Mucosa of descending colon (tissue), 3 donors: ENCODE data around the gene TCEANC2. TPM values are rescaled to one million over a fixed set of nuclear protein-coding genes. Genes with fewer than 3 reads are reported as not detected.
"Not testable (repeated sequence)": the region's sequence is repeated elsewhere in the genome, so short reads cannot be mapped to it uniquely, and the experiment has no call there.

Experiments
- ATAC-seq: fragments of 200-7000 bp; cut with Tn5 transposase; one replicate; pipeline ENCODE4 v1.9.1; 2020; ENCODE audit warnings: mild to moderate bottlenecking, moderate library complexity
- DNase-seq, 3 donors: peaks; one replicate each; pipeline ENCODE4 v3.0.0-alpha.2; 2020
- H3K36me3 ChIP-seq: fragments of 200-600 bp; one replicate; pipeline ENCODE4 v1.8.0; 2021; ENCODE audit warnings: low read depth, mild to moderate bottlenecking
- H3K4me1 ChIP-seq: fragments of 200-600 bp; one replicate; pipeline ENCODE4 v1.8.0; 2021; ENCODE audit warnings: low read depth, mild to moderate bottlenecking
- H3K4me3 ChIP-seq: fragments of 200-600 bp; one replicate; pipeline ENCODE4 v1.8.0; 2021; ENCODE audit warnings: mild to moderate bottlenecking
- H3K9me3 ChIP-seq: fragments of 200-600 bp; one replicate; pipeline ENCODE4 v1.8.0; 2021; ENCODE audit warnings: mild to moderate bottlenecking
- CTCF ChIP-seq: fragments of 200-600 bp; IDR thresholded peaks from one replicate; pipeline ENCODE4 v1.8.0; 2022; ENCODE audit warnings: antibody characterized with exemption, mild to moderate bottlenecking
- intact Hi-C, 2 donors: fragments of 100-400 bp; cut with DNase I in 1 of 2; cut with micrococcal nuclease in 1 of 2; formaldehyde crosslinking; loops; one replicate each; pipeline versions ENCODE4 v1.11.0 to v1.11.1; 2022; cut with DNase I, micrococcal nuclease
- total RNA-seq, 3 donors: library from RNA; stranded (reverse); fragmentation: NEBNext Ultra II Directional in 2 of 3; extraction: Animal tissue kit (Norgen Biotek cat#: 25700) in 2 of 3; gene quantifications; one replicate each; pipeline versions ENCODE4 v1.2.1 to v1.2.4, GENCODE V29; 2021 to 2023
- donor health status: DM: no; HTN: no; CAD: no; lungs with moderate emphysema.
- donor health status: DM: no; HTN: no; CAD: no.
- donor health status: DM: no; HTN: yes; CAD: no.

The TCEANC2 gene
- total RNA-seq, 3 donors from 2014 or later, result 4.5 to 8.6 (median 6.0) TPM

DNA sequence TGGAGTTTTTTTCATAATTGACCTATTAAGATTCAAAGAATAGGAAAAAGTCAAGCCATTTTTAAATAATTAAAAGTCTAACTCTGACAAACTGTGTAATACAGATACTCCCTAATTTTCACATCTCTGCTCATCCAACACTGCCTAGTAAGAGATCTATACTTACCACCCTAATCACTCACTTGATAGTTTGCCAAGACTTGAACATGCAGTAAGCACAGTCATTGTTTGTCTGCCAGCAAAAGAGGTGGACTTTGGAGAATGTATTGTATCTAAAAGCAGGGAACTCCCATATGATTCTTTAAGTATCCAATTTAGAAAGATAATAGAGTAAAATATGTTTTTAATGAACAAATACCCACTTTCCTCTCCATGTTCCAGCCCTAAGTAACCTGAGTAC lies 15.9 kb upstream of the TCEANC2 start:
- intact Hi-C loops, result no loop called here
- TF ChIP-seq CTCF, result no peak
- Histone ChIP-seq H3K9me3 (no peaks in the 10 kb centered on the region), H3K36me3 (peaks cover 23% of the 10 kb centered on the region), H3K4me1 (no peaks in the 10 kb centered on the region), H3K4me3 (no peak overlapping the region)
- no peak for ATAC-seq
- no peak for DNase-seq

DNA sequence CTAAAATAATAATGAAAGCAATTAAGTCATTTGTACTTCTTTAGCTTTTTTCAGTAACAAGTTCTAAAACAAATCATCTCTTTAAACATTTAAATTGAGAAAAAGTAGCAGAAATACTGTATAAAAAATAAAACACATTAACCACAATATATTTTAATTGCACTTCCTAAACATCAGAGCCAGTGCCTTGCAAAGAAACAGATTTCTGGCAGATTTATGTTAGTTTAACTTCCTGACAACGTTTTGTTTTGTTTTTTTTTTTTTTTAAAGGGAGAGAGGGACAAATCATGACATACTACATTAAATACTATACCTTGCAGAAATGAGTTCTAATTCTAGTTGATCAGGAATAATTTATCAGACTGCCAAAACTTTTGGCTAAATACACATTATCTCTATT lies 11.6 kb upstream of the TCEANC2 start:
- no peak for DNase-seq
- H3K9me3 ChIP-seq, result no peaks in the 10 kb centered on the region
- no peaks in the 10 kb centered on the region for H3K4me1 ChIP-seq
- peaks cover 6% of the 10 kb centered on the region for H3K36me3 ChIP-seq
- intact Hi-C loops, result no loop called here
- no peak for ATAC-seq
- TF ChIP-seq CTCF, result no peak
- H3K4me3 ChIP-seq, result no peak overlapping the region

DNA sequence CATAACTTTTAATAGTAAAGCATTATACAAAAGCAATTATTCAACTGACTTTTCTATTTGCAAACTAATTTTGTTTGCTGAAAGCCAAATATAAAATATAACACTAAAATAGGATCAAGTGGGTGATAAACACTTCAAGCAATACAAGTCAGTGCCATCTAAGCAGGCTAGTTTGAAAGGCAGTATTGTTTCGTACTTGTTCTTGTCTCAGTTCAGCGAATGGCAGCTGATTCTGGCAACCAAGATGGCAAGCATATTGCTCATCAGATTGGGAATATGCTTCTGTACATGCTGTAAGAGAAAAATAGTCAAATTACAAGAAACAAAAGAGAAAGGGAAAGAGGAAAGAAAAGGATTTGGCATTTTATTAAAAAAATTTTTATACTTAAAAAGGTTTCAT lies 7.9 kb upstream of the TCEANC2 start:
- Histone ChIP-seq H3K4me1 (peaks cover 20% of the 10 kb centered on the region), H3K4me3 (no peak overlapping the region), H3K36me3 (no peaks in the 10 kb centered on the region), H3K9me3 (no peaks in the 10 kb centered on the region)
- TF ChIP-seq CTCF, result no peak
- ATAC-seq (no peak), DNase-seq (no peak)
- intact Hi-C loops, result no loop called here

- Histone ChIP-seq H3K4me3 (no peak overlapping the region), H3K4me1 (peaks cover 32% of the 10 kb centered on the region), H3K36me3 (no peaks in the 10 kb centered on the region), H3K9me3 (no peaks in the 10 kb centered on the region)
- ATAC-seq (no peak), DNase-seq (no peak)
- intact Hi-C loops, result no loop called here
- TF ChIP-seq CTCF, result no peak
Measured at GRCh38 chr1:54046671-54047383, 6.6 kb upstream of the TCEANC2 start.

DNA sequence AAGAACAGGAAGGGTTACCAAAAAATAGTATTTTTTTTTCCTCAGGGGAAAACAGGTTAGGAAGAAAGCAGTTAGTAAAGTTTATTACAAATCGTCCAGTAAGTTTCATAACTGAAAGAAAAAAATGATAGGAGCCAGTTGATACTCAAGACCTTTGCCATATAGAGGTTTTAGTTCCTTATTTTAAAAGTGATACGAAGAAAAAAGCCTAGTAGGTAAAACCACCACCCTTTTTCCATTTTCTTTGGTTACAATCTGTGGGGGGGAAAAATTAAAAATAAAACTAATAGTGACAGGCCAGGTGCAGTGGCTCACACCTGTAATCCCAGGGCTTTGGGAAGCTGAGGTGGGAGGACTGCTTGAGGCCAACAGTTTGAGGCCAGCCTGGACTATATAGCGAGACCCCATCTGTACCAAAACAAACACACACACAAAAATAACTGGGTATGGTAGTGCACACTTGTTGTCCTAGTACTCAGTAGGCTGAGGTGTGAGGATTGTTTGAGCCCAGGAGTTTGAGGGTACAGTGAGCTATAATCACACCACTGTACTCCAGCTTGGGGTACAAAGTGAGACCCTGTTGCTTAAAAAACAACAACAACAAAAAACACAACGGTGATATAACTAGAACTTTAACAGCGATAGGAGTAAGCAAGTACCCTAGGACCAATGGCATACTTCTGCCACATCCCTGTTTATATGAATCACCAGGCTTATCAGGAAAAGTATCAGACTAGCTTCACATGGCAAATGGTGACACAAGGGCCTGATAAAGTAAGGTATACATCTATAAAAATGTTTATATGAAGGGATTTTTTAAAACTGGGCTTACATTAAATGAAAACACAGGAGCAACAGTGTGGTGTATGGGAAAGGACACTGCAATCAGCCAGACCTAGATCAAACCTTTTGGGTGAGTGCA lies 5.8 kb upstream of the TCEANC2 start:
- peaks cover 32% of the 10 kb centered on the region for H3K4me1 ChIP-seq

DNA sequence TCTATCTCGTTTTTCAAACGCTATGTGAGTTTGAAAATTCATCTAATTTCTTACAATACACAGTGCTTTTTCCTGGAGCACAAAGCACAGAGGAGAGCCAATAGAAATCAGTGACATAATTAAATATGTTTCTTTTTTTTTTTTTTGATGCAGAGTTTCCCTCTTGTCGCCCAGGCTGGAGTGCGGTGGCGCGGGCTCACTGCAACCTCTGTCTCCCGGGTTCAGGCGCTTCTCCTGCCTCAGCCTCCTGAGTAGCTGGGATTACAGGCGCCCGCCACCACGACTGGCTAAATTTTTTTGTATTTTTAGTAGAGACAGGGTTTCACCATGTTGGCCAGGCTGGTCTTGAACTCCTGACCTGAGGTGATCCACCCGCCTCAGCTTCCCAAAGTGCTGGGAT lies 3.0 kb upstream of the TCEANC2 start:
- DNase-seq, H3K36me3 ChIP-seq, H3K4me3 ChIP-seq, H3K9me3 ChIP-seq, intact Hi-C loops, ATAC-seq: not testable (repeated sequence)
- peaks cover 40% of the 10 kb centered on the region for H3K4me1 ChIP-seq

More for the DNA sequence above, 5.8 kb upstream of the TCEANC2 start:
- intact Hi-C loops, result no loop called here
- DNase-seq (no peak), ATAC-seq (no peak)
- no peaks in the 10 kb centered on the region for H3K36me3 ChIP-seq
- H3K4me3 ChIP-seq, result no peak overlapping the region
- no peak for TF ChIP-seq CTCF
- H3K9me3 ChIP-seq, result no peaks in the 10 kb centered on the region
